ENCODE data around the gene GP1BB.

The GP1BB gene

DNA sequence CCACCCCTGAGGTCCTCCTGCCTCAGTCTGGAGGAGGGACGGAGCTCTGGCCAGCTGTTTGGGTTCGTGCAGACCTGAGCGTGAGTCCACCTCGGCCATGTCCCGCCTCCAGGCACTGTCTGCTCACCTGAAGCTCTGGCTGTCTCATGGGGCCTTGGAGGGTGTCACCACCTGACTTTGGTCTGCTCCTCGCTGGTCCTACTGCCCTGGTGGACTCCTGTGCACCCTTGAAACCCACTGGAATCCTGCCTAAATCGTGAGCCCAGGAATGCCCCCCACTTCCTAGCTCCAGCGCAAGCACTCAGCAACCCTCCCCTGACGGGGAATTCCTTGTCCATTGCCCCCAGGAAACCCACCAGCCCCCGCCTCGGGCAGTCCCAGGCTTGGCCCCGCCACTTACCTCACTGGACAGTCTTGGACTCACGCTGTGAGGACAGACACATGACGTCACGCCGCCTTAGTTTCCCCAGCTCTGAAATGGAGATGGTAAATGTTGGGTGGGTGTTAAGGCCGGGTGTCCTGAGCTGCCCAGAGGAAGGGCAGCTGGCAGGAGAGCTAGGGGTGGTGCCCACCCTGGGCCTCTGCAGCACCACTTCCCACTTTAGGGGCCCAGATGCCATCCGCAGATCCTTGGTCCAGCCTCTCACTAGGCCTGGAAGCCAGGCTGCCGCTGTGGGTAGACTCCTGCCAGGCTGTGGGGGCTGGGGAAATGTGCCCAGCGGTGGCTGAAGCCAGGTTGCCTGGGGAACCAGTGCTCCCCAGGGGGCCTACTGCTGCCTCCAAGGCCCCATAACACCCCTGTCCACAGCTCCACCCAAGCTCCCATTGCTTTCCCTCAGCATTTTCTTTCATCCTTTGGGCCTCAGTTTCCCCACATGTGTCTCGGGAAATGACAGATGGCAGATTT, 19.1 kb downstream of the GP1BB start:
- peaks cover 0 to 26% of the 10 kb centered on the region in 2 donors for H3K27me3 ChIP-seq
- no peak for DNase-seq

DNA sequence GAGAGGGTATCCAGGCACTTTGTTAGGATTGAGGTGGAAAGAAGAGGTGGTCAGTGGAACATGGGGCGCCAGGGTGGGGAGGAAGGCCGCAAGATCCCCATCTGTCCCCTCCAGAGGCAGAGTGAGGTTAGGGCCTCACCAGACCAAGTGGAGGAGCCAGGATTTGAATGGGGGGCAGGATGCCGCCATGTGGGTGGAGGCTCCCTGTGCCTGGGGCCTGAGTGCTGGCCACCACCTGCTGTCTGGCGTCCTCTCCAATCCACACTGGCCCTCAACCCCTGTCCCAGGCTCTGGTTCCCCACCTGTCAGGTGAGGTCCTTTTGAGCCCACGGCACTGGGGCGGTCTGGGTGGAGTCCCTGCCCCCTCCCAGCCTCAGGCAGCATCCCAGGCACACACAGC, 19.7 kb downstream of the GP1BB start:
- DNase-seq: no peak
- Histone ChIP-seq H3K4me3 (no peak overlapping the region), H3K4me1 (no peaks in the 10 kb centered on the region), H3K9me3 (no peaks in the 10 kb centered on the region), H3K27ac (no peak overlapping the region), H3K36me3 (no peaks in the 10 kb centered on the region), H3K27me3 (peaks cover 0 to 23% of the 10 kb centered on the region in 2 donors)
- intact Hi-C loops (cut with DNase I; ENCODE audit: low total_unique reads): no loop called here
- TF ChIP-seq, protein P1, sequence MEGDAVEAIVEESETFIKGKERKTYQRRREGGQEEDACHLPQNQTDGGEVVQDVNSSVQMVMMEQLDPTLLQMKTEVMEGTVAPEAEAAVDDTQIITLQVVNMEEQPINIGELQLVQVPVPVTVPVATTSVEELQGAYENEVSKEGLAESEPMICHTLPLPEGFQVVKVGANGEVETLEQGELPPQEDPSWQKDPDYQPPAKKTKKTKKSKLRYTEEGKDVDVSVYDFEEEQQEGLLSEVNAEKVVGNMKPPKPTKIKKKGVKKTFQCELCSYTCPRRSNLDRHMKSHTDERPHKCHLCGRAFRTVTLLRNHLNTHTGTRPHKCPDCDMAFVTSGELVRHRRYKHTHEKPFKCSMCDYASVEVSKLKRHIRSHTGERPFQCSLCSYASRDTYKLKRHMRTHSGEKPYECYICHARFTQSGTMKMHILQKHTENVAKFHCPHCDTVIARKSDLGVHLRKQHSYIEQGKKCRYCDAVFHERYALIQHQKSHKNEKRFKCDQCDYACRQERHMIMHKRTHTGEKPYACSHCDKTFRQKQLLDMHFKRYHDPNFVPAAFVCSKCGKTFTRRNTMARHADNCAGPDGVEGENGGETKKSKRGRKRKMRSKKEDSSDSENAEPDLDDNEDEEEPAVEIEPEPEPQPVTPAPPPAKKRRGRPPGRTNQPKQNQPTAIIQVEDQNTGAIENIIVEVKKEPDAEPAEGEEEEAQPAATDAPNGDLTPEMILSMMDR (IDR thresholded peaks at IDR 0.05): no peak

More for the DNA sequence above, 19.1 kb downstream of the GP1BB start:
- H3K27ac ChIP-seq: no peak overlapping the region
- intact Hi-C loops (cut with DNase I; ENCODE audit: low total_unique reads): no loop called here
- H3K4me1 ChIP-seq: no peaks in the 10 kb centered on the region
- H3K4me3 ChIP-seq: no peak overlapping the region
- no peaks in the 10 kb centered on the region for H3K36me3 ChIP-seq
- H3K9me3 ChIP-seq: no peaks in the 10 kb centered on the region
- TF ChIP-seq, protein P1 (IDR thresholded peaks at IDR 0.05): no peak

DNA sequence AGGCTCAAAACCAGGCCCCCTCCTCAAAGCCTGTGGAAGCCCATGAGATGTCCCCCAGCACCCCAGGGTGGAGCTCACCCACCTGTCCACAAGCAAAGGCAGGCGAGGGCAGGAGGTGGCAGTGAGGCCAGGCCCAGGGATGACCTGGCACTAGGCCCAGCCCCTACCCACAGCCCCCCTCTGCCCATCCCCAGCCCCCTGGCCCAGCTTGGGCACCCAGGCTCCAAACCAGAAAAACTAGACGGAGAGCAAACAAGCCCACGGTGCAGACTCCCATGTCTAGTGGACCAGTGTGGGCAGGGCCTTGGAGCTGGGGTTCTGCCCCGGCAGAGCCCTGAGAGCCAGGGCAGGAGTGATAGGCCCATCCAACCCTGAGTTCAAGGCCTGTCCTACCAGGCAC, 20.3 kb downstream of the GP1BB start:
- peaks cover 0 to 17% of the 10 kb centered on the region in 2 donors for H3K27me3 ChIP-seq
- no peak overlapping the region for H3K27ac ChIP-seq
- no peak overlapping the region for H3K4me3 ChIP-seq
- no peaks in the 10 kb centered on the region for H3K36me3 ChIP-seq
- no peaks in the 10 kb centered on the region for H3K4me1 ChIP-seq
- intact Hi-C loops (cut with DNase I; ENCODE audit: low total_unique reads): no loop called here
- no peak for DNase-seq
- TF ChIP-seq, protein P1 (IDR thresholded peaks at IDR 0.05): no peak
- no peaks in the 10 kb centered on the region for H3K9me3 ChIP-seq

DNA sequence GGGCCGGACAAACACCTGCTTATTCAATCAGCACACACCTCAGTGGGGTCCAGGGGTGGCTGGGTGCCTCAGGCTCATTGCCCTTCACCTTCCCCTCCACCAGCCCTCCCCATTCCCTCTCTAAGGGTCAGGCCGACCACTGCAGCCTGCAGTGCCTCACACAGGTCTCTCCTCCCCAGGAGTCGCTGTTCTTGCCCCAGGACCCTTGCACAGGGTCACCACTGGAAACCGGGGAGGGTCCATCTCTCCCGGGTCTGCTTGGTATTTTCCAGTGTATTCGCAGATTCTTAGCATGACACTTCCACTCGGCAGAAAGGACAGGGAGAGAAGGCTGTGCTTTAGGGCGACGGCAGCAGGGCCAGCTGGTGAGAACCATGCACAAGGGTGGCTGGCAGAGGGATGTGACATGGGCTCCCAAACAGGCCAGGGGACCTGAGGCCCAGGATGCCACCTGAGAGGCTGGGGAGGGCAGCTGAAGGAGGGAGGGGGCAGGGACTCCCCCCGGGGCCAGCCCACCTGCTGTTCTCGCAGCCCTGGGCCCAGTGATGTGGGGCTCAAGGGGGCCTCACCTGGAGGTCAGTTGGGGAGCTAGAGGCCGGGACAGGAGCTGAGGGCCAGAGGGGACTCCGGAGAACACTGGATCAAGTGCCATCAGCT, 21.1 kb downstream of the GP1BB start:
- Histone ChIP-seq H3K4me1 (no peaks in the 10 kb centered on the region), H3K36me3 (no peaks in the 10 kb centered on the region), H3K27ac (no peak overlapping the region), H3K4me3 (no peak overlapping the region), H3K9me3 (no peaks in the 10 kb centered on the region), H3K27me3 (peaks cover 0 to 12% of the 10 kb centered on the region in 2 donors)
- DNase-seq: no peak
- intact Hi-C loops (cut with DNase I; ENCODE audit: low total_unique reads): no loop called here
- TF ChIP-seq, protein P1 (IDR thresholded peaks at IDR 0.05): no peak

DNA sequence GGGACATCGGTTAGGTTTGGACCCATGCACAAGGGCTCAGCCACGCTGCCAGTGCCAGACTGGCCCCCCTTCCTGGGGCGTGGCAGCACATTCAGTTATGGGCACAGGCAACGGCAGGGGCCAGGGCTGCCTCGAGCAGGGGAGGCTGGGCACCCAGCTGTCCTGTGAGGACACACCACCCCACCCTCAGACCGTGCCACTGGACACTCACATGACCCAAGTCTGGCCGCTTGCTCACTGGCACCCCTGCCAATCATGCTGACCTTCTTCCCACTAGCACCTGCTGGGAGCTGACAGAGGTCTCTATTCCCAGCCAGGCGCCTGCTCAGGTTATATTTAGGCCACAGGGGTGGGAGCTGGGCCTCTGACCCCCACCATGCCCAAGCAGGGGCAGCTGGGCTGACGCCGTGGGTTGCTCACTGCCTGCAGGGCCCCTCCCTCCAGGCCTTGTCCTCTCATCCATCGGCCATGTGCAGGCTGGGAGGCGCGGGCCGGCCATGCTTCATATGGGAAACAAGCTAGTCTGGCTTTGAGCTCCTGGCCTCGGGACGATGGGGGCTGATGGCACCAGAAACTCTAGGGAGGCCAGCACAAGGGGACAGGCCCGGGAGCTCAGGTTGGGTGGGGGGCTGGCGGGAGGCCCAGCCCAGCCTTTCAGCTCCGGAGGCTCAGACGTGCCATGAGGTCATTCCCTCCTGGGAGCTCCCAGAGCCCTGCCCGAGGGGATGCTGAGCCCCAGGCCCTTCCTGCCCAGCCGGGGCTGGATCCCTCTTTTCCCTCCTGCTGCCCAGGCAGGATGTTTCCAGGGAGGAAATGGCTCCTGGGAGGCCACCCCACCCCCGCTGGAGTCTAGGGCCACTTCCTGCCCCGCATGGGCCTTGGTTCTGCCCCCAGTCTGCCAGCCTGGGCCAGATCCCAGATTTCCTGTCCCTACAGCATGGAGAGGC, 22.1 kb downstream of the GP1BB start:
- Histone ChIP-seq H3K27me3 (peaks cover 0 to 15% of the 10 kb centered on the region in 2 donors), H3K27ac (no peak overlapping the region), H3K9me3 (no peaks in the 10 kb centered on the region), H3K4me1 (no peaks in the 10 kb centered on the region), H3K36me3 (no peaks in the 10 kb centered on the region), H3K4me3 (no peak overlapping the region)
- TF ChIP-seq, protein P1 (IDR thresholded peaks at IDR 0.05): no peak
- DNase-seq: no peak
- intact Hi-C loops (cut with DNase I; ENCODE audit: low total_unique reads): no loop called here
